Myocyte (in vitro differentiated cells): ENCODE data around the gene S100A13. TPM values are rescaled to one million over a fixed set of nuclear protein-coding genes. Genes with fewer than 3 reads are reported as not detected.
A peak's percentile ranks its signal among the peaks of the same experiment; 100 is the strongest.

Source experiments
- DNase-seq: peaks from one replicate; pipeline ENCODE4 v3.0.0-alpha.2; 2012; ENCODE audit warnings: low read depth
- total RNA-seq: library from RNA; depleted of rRNA; stranded (reverse); fragments of >200 nt; gene quantifications from 2 replicates; pipeline ENCODE4 v1.2.3, GENCODE V29; 2014

The S100A13 gene
- total RNA-seq, 1 donor from 2014 or later, result 237 TPM

DNA sequence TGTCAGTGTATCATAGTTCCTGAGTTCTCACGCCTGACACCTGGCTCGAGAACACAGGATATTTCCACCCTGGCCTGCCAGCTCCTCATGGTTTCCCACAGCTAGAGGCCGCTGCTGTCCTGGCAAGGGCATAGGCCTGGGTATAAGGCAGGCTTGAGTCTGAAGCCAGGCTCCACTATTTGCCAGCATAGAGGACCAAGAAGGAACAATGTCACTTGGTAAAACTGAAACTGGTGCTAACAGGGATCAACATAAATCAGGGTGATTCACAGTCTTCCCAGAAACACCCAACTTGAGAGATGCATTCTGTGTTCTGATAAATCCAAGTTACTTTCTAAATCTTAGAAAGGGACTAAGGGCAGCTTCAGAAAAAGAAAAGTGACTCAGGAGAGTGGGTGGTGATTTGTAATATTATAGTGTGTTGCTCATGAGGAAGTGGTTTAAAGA lies 54.7 kb downstream of the S100A13 start:
- peak; percentile 91 for DNase-seq

GRCh38 chr1:153571706-153572105 lies 55.6 kb downstream of the S100A13 start:
- DNase-seq, result no peak

- no peak for DNase-seq
These were observed 56.4 kb downstream of the S100A13 start for GRCh38 chr1:153570874-153571273.

- no peak for DNase-seq
These were observed 57.8 kb downstream of the S100A13 start for GRCh38 chr1:153569465-153569864.

Other genes with a start within 250 kb of the S100A13 start
- not detected in 2 replicates for gene S100A8, start 236.4 kb downstream of the S100A13 start, total RNA-seq
- gene S100A7A, start 211.0 kb downstream of the S100A13 start, total RNA-seq, result not detected in 2 replicates
- not detected in 2 replicates for gene S100A7, start 166.9 kb downstream of the S100A13 start, total RNA-seq
- gene S100A6, start 91.5 kb downstream of the S100A13 start, total RNA-seq, result 423 and 449 TPM in 2 replicates
- gene S100A5, start 86.6 kb downstream of the S100A13 start, total RNA-seq, result 2.5 and 2.9 TPM in 2 replicates
- 757 and 902 TPM in 2 replicates for gene S100A4, start 81.7 kb downstream of the S100A13 start, total RNA-seq
- gene S100A3, start 78.2 kb downstream of the S100A13 start, total RNA-seq, result 7.8 and 10.8 TPM in 2 replicates
- gene S100A2, start 61.7 kb downstream of the S100A13 start, total RNA-seq, result 6.4 and 7.1 TPM in 2 replicates
- gene S100A16, start 14.4 kb downstream of the S100A13 start, total RNA-seq, result 591 and 800 TPM in 2 replicates
- gene S100A14, start 11.2 kb downstream of the S100A13 start, total RNA-seq, result not detected in 2 replicates
- 0.52 and 3.3 TPM in 2 replicates for gene S100A1, start 929 bp upstream of the S100A13 start, total RNA-seq
- gene CHTOP, start 6.6 kb upstream of the S100A13 start, total RNA-seq, result 59.2 and 71.6 TPM in 2 replicates
- gene SNAPIN, start 31.2 kb upstream of the S100A13 start, total RNA-seq, result 68.3 and 75.1 TPM in 2 replicates
- 180 and 189 TPM in 2 replicates for gene ILF2, start 43.5 kb upstream of the S100A13 start, total RNA-seq
- not detected in 2 replicates for gene NPR1, start 51.2 kb upstream of the S100A13 start, total RNA-seq
- gene INTS3, start 100.5 kb upstream of the S100A13 start, total RNA-seq, result 24.0 and 27.7 TPM in 2 replicates
- gene SLC27A3, start 147.9 kb upstream of the S100A13 start, total RNA-seq, result 0.29 and 0.42 TPM in 2 replicates